Breast epithelium (tissue), 4 donors: Measurements from ENCODE around the gene PDLIM7. TPM values are rescaled to one million over a fixed set of nuclear protein-coding genes. Genes with fewer than 3 reads are reported as not detected.

Source experiments
- DNase-seq, 2 donors: peaks; one replicate each; pipeline ENCODE4 v3.0.0-alpha.2; 2019; ENCODE audit warnings: low spot score in 2 of 2
- H3K27ac ChIP-seq, 2 donors: fragments of 200-600 bp; sonication (generic) in 1 of 2; one replicate each; pipeline ENCODE4 v1.5.1; 2016 to 2019; ENCODE audit warnings: mild to moderate bottlenecking in 1 of 2
- H3K27me3 ChIP-seq, 2 donors: fragments of 200-600 bp; sonication (generic) in 1 of 2; one replicate each; pipeline versions ENCODE4 v1.5.1 to v1.6.0; 2017 to 2019; ENCODE audit warnings: control low read depth in 1 of 2, mild to moderate bottlenecking in 1 of 2
- H3K36me3 ChIP-seq: fragments of 200-600 bp; one replicate; pipeline ENCODE4 v1.5.1; 2019
- H3K4me1 ChIP-seq, 2 donors: fragments of 200-600 bp; sonication (generic); one replicate each; pipeline ENCODE4 v1.5.1; 2016 to 2019; ENCODE audit warnings: control low read depth in 1 of 2
- H3K4me3 ChIP-seq, 3 donors: fragments of 200-600 bp; sonication (generic); 1 replicate in 2 of 3; 2 replicates in 1 of 3; pipeline ENCODE4 v1.5.1; 2016 to 2019; ENCODE audit warnings: mild to moderate bottlenecking in 3 of 3, moderate library complexity in 2 of 3
- H3K9me3 ChIP-seq, 2 donors: fragments of 200-600 bp; sonication (generic) in 1 of 2; one replicate each; pipeline ENCODE4 v1.5.1; 2016 to 2019; ENCODE audit warnings: control low read depth in 1 of 2
- CTCF ChIP-seq, 3 donors: fragments of 450-650 bp; IDR thresholded peaks; one replicate each; pipeline ENCODE4 v1.5.1; 2016 to 2017; ENCODE audit warnings: antibody characterized with exemption in 3 of 3, mild to moderate bottlenecking in 3 of 3, moderate library complexity in 3 of 3
- POLR2A ChIP-seq: fragments of 450-650 bp; IDR thresholded peaks from one replicate; pipeline ENCODE4 v1.6.1; 2016; ENCODE audit warnings: antibody characterized with exemption, mild to moderate bottlenecking, moderate library complexity
- POLR2AphosphoS5 ChIP-seq, 3 donors: sonication (generic); formaldehyde crosslinking; IDR thresholded peaks; one replicate each; pipeline ENCODE4 v1.6.1; 2017; ENCODE audit warnings: antibody characterized with exemption in 3 of 3
- intact Hi-C: fragments of 100-400 bp; cut with DNase I; formaldehyde crosslinking; loops from one replicate; pipeline ENCODE4 v1.15.1; 2023; ENCODE audit warnings: low total_unique reads
- total RNA-seq, 3 donors: library from RNA; depleted of rRNA; stranded (reverse); fragments of >200 nt; gene quantifications; one replicate each; pipeline ENCODE4 v1.1.0, GENCODE V29; 2016

The PDLIM7 gene
- total RNA-seq, 3 donors from 2014 or later = 17.1 to 61.9 (median 42.6) TPM

- DNase-seq = no peak
- Histone ChIP-seq H3K27ac (peak within 1 kb of the TSS; percentile 55 to 77), H3K36me3 (no peaks in the 10 kb centered on the region), H3K27me3 (no peaks in the 10 kb centered on the region), H3K9me3 (no peaks in the 10 kb centered on the region), H3K4me3 (peak within 1 kb of the TSS; percentile 81 to 96 (median 81)), H3K4me1 (peaks cover 9 to 14% of the 10 kb centered on the region in 2 donors)
- intact Hi-C loops = no loop called here
- TF ChIP-seq CTCF (IDR thresholded peaks at IDR 0.05) = no peak
- TF ChIP-seq POLR2AphosphoS5 (IDR thresholded peaks at IDR 0.05) = no peak
- no peak for TF ChIP-seq POLR2A
Observed at GRCh38 chr5:177473443-177474001, 23.9 kb downstream of the PDLIM7 start, which contains the start of gene DBN1. DBN1 (minus strand) TSS chr5:177473634; CDS start chr5:177473521, 113 bp downstream.

- Histone ChIP-seq H3K27me3 (no peaks in the 10 kb centered on the region), H3K4me1 (peaks cover 8 to 14% of the 10 kb centered on the region in 2 donors), H3K4me3 (peak overlapping the region; percentile 81 to 96 (median 81)), H3K27ac (peak overlapping the region; percentile 55 to 77), H3K36me3 (no peaks in the 10 kb centered on the region), H3K9me3 (no peaks in the 10 kb centered on the region)
- intact Hi-C loops = no loop called here
- DNase-seq = no peak
- TF ChIP-seq POLR2A = no peak
- TF ChIP-seq POLR2AphosphoS5 (IDR thresholded peaks at IDR 0.05) = no peak
- TF ChIP-seq CTCF (IDR thresholded peaks at IDR 0.05) = no peak
Observed at GRCh38 chr5:177472460-177473442, 24.7 kb downstream of the PDLIM7 start.

- TF ChIP-seq POLR2A (no peak), CTCF (IDR thresholded peaks at IDR 0.05) (no peak), POLR2AphosphoS5 (IDR thresholded peaks at IDR 0.05) (no peak)
- intact Hi-C loops = no loop called here
- Histone ChIP-seq H3K4me1 (peaks cover 8 to 14% of the 10 kb centered on the region in 2 donors), H3K27me3 (no peaks in the 10 kb centered on the region), H3K9me3 (no peaks in the 10 kb centered on the region), H3K36me3 (no peaks in the 10 kb centered on the region), H3K27ac (peak overlapping the region in 1 of 2 donors; percentile 77), H3K4me3 (peak overlapping the region; percentile 81 to 96 (median 81))
- DNase-seq = no peak
Observed at GRCh38 chr5:177471610-177472356, 25.6 kb downstream of the PDLIM7 start.

GRCh38 chr5:177470759-177471536 is 26.5 kb downstream of the PDLIM7 start:
- H3K9me3 ChIP-seq = no peaks in the 10 kb centered on the region
- H3K27me3 ChIP-seq = no peaks in the 10 kb centered on the region
- peak overlapping the region in 1 of 3 donors; percentile 96 for H3K4me3 ChIP-seq
- H3K4me1 ChIP-seq = peaks cover 8 to 14% of the 10 kb centered on the region in 2 donors
- DNase-seq = no peak
- H3K27ac ChIP-seq = peak overlapping the region in 1 of 2 donors; percentile 77
- no peaks in the 10 kb centered on the region for H3K36me3 ChIP-seq
- no peak for TF ChIP-seq POLR2AphosphoS5 (IDR thresholded peaks at IDR 0.05)
- no peak for TF ChIP-seq POLR2A
- TF ChIP-seq CTCF (IDR thresholded peaks at IDR 0.05) = no peak
- intact Hi-C loops = no loop called here
